Measurements from ENCODE around the gene APOH.

The APOH gene

DNA sequence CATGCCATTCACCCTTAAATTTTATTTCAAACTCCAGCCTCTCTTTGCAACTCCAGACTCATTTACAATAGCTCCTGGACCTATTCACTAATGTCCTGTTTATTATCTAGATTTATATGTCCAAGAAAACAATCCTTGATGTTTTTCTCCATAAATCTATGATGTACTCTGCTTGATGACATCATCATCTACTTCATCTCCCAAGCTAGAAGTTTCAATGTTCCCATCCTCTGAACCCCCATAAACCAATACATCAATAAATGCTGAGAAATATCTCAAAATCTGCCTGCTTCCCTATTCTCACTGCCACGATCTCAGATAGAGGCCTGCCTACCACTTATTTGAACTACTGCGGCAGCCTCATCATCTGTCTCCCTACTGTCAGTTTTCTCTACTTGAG lies 41.5 kb downstream of the APOH start:
- Histone ChIP-seq H3K36me3 (replicated peaks) (no peaks in the 10 kb centered on the region), H3K27ac (no peak overlapping the region), H3K4me3 (ENCODE audit: low read depth, low read length) (no peak overlapping the region), H3K27me3 (replicated peaks) (no peaks in the 10 kb centered on the region)
- in situ Hi-C loops (cut with HindIII; ENCODE audit: low pct_ligation_motif_present, low sequenced_read_pairs): no loop called here
- DNase-seq: no peak
- TF ChIP-seq, protein P1, sequence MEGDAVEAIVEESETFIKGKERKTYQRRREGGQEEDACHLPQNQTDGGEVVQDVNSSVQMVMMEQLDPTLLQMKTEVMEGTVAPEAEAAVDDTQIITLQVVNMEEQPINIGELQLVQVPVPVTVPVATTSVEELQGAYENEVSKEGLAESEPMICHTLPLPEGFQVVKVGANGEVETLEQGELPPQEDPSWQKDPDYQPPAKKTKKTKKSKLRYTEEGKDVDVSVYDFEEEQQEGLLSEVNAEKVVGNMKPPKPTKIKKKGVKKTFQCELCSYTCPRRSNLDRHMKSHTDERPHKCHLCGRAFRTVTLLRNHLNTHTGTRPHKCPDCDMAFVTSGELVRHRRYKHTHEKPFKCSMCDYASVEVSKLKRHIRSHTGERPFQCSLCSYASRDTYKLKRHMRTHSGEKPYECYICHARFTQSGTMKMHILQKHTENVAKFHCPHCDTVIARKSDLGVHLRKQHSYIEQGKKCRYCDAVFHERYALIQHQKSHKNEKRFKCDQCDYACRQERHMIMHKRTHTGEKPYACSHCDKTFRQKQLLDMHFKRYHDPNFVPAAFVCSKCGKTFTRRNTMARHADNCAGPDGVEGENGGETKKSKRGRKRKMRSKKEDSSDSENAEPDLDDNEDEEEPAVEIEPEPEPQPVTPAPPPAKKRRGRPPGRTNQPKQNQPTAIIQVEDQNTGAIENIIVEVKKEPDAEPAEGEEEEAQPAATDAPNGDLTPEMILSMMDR (IDR thresholded peaks at IDR 0.05; ENCODE audit: low read depth, low read length, missing control alignments): no peak

DNA sequence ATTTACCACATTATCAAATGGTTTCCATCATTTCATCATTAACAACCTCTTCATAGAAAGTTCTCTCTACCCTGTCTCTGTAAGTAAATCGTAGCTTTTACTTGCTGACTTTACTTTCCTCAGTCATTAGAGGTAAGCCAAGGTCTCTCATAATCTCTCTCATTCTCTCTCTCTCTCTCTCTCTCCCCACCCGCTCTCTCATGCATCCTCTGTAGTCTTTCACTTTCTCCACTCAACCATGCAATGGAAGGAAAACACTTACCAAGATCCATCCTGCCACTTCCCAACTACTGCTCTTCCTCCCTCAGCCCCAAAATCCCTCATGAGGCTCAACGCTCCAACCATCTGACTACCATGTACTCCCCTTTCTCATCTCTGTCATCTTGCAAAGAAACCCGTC lies 43.4 kb downstream of the APOH start:
- Histone ChIP-seq H3K36me3 (replicated peaks) (no peaks in the 10 kb centered on the region), H3K27ac (no peak overlapping the region), H3K4me3 (ENCODE audit: low read depth, low read length) (no peak overlapping the region), H3K27me3 (replicated peaks) (no peaks in the 10 kb centered on the region)
- DNase-seq: no peak
- in situ Hi-C loops (cut with HindIII; ENCODE audit: low pct_ligation_motif_present, low sequenced_read_pairs): no loop called here
- TF ChIP-seq, protein P1 (IDR thresholded peaks at IDR 0.05; ENCODE audit: low read depth, low read length, missing control alignments): no peak

DNA sequence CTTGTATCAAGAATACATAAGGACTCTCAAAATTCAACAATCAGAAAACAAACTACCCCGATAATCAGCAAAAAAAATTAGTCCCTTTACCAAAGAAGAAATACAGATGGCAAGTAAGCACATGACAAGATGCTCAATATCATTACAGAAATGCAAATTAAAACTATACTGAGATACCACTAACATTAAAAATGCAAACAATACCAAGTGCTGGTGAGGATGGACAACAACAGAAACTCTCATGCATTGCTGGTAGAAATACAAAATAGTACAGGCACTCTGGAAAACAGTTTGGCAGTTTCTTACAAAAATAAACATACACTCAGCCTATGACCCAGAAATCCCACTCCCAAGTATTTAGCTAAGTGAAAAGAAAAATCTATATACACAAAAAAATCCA lies 44.8 kb downstream of the APOH start:
- in situ Hi-C loops (cut with HindIII; ENCODE audit: low pct_ligation_motif_present, low sequenced_read_pairs): no loop called here
- no peak for DNase-seq
- no peak overlapping the region for H3K4me3 ChIP-seq (ENCODE audit: low read depth, low read length)
- TF ChIP-seq, protein P1 (IDR thresholded peaks at IDR 0.05; ENCODE audit: low read depth, low read length, missing control alignments): no peak
- H3K27me3 ChIP-seq (replicated peaks): no peaks in the 10 kb centered on the region
- no peak overlapping the region for H3K27ac ChIP-seq
- no peaks in the 10 kb centered on the region for H3K36me3 ChIP-seq (replicated peaks)

DNA sequence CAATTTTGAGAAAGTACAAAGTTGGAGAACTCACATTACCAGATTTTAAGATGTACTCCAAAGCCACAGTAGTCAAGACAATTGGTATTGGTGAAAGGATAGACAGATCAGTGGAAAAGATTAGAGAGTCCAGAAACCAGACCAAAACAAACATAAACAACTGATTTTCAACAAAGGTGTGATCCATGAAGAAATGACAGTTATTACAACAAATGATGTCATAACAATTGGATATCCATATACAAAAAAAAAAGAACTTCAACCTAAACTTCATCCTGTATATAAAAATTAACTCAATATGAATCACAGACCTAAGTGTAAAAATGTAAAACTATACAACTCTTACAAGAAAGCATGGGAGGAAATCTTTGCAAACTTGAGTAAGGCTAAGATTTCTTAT lies 45.7 kb downstream of the APOH start:
- TF ChIP-seq, protein P1 (IDR thresholded peaks at IDR 0.05; ENCODE audit: low read depth, low read length, missing control alignments): no peak
- H3K4me3 ChIP-seq (ENCODE audit: low read depth, low read length): no peak overlapping the region
- in situ Hi-C loops (cut with HindIII; ENCODE audit: low pct_ligation_motif_present, low sequenced_read_pairs): no loop called here
- no peak for DNase-seq
- no peak overlapping the region for H3K27ac ChIP-seq
- H3K27me3 ChIP-seq (replicated peaks): no peaks in the 10 kb centered on the region
- H3K36me3 ChIP-seq (replicated peaks): no peaks in the 10 kb centered on the region

DNA sequence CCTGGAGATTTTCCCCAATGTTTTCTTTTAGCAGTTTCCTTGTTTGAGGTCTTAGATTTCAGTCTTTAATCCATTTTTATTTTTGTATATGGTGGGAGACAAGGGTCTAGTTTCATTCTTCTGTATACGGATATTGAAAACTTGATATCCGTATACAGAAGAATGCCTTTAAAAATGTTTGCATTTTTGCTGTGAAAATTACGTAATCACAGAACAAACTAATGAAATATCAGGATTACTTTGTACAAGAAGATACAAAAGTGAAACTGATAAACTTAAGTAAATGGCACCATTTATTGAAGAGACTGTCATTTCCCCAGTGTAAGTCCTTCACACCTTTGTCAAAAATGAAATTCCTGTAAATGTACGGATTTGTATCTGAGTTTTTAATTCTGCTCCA lies 50.6 kb downstream of the APOH start:
- TF ChIP-seq, protein P1 (IDR thresholded peaks at IDR 0.05; ENCODE audit: low read depth, low read length, missing control alignments): no peak
- H3K4me3 ChIP-seq (ENCODE audit: low read depth, low read length): no peak overlapping the region
- no peak overlapping the region for H3K27ac ChIP-seq
- no peaks in the 10 kb centered on the region for H3K36me3 ChIP-seq (replicated peaks)
- H3K27me3 ChIP-seq (replicated peaks): no peaks in the 10 kb centered on the region
- in situ Hi-C loops (cut with HindIII; ENCODE audit: low pct_ligation_motif_present, low sequenced_read_pairs): no loop called here
- no peak for DNase-seq

DNA sequence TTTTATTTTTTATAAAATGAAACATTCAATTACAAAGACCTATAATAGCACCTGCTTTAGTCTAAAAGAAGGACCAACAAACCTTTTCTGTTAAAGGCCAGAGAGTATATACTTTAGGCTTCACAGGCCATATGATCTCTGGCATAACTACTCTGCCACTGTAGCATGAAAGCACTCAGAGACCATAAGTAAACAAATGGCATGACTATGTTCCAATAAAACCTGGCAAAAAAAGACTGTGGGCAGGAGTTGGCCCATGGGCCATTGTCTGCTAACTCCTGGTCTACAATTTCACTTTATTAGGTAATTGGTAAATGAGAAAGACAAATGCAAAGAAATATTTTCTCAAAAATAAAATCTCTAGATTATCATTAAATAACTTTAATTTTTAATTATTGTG lies 52.2 kb downstream of the APOH start:
- DNase-seq: no peak
- H3K27ac ChIP-seq: no peak overlapping the region
- TF ChIP-seq, protein P1 (IDR thresholded peaks at IDR 0.05; ENCODE audit: low read depth, low read length, missing control alignments): no peak
- no peaks in the 10 kb centered on the region for H3K27me3 ChIP-seq (replicated peaks)
- H3K4me3 ChIP-seq (ENCODE audit: low read depth, low read length): no peak overlapping the region
- in situ Hi-C loops (cut with HindIII; ENCODE audit: low pct_ligation_motif_present, low sequenced_read_pairs): no loop called here
- no peaks in the 10 kb centered on the region for H3K36me3 ChIP-seq (replicated peaks)

Data from brain microvascular endothelial cell (primary cell).